ENCODE results near the gene REEP5. TPM values are rescaled to one million over a fixed set of nuclear protein-coding genes. Genes with fewer than 3 reads are reported as not detected.
A peak's percentile ranks its signal among the peaks of the same experiment; 100 is the strongest.

Gene REEP5
- total and polyA plus RNA-seq, 2 of the 13 experiments (the other 11 are each of a cell fraction or from before 2014, with no cell fraction given), result 49.4 to 239 TPM

DNA sequence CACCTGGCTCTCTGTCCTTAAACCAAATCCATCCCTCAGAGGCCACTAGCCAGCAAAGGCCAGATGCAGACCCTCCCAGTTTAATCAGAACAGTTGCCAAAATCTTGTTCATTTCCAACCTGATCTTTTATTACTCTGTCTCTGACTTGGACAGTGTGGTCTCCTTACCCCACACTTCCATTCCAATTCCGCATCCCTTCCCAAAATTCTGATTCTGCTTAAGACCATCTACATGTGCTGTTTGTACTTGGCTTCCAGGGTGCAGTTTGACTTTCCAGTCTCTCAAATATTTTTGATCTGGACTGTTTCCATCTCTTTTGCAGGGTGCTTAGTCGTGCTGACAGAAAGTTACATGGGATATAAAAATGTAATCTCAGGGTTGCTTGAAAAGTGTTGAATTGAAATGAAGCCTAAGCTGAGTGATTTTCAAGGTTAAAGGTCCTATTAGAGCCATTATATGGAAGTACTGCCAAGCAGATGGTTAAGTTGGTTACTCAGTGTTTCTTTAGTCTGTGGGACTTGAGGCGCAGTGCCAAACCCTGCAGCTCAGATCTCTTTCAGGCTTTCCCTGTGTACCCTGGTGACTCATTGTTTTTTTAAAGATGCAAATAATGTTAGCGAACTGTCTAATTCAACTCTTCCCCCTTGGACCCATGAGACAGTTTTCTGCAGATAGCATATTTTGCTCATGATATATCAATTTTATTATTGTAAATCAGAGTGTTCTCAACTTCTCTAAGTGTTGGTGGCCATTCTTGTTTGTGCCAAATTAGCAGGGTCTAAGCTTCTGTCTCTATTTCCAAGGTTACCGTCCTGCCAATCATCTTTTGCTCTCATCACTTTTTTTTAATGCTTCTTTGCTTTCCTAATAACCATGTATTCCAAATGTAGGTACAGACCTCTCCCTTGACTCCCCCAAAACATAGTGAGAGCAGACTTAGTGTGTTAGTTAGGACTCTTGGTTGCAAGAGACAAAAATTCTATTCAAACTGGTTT is 36.4 kb upstream of the REEP5 start (continued):
- TF ChIP-seq ZNF788 (CRISPR knock-in tag; IDR thresholded peaks at IDR 0.05; ENCODE audit: borderline replicate concordance), result no peak
- no peak for TF ChIP-seq FOXA1 (IDR thresholded peaks at IDR 0.05)
- peak; percentile 51; the same call in 1 of the 2 replicates for TF ChIP-seq FOXA1 (CRISPR knock-in tag; IDR thresholded peaks at IDR 0.05)
- no peak for TF ChIP-seq RORA (CRISPR knock-in tag; IDR thresholded peaks at IDR 0.05)
- TF ChIP-seq FOSL2 (CRISPR knock-in tag; IDR thresholded peaks at IDR 0.05), result peak; percentile 95
- TF ChIP-seq, protein P1, sequence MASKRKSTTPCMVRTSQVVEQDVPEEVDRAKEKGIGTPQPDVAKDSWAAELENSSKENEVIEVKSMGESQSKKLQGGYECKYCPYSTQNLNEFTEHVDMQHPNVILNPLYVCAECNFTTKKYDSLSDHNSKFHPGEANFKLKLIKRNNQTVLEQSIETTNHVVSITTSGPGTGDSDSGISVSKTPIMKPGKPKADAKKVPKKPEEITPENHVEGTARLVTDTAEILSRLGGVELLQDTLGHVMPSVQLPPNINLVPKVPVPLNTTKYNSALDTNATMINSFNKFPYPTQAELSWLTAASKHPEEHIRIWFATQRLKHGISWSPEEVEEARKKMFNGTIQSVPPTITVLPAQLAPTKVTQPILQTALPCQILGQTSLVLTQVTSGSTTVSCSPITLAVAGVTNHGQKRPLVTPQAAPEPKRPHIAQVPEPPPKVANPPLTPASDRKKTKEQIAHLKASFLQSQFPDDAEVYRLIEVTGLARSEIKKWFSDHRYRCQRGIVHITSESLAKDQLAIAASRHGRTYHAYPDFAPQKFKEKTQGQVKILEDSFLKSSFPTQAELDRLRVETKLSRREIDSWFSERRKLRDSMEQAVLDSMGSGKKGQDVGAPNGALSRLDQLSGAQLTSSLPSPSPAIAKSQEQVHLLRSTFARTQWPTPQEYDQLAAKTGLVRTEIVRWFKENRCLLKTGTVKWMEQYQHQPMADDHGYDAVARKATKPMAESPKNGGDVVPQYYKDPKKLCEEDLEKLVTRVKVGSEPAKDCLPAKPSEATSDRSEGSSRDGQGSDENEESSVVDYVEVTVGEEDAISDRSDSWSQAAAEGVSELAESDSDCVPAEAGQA (IDR thresholded peaks at IDR 0.05; ENCODE audit: low read depth), result no peak
- TF ChIP-seq, protein P1 (CRISPR knock-in tag; IDR thresholded peaks at IDR 0.05; ENCODE audit: borderline replicate concordance), result no peak
